HG03103 (cell line): ENCODE data around the gene SLC30A2.

Experiments used
- ATAC-seq: cut with Tn5 transposase; IDR thresholded peaks from one replicate; pipeline ENCODE4 v1.9.1; 2021; ENCODE audit warnings: low read depth; ENCODE audit not compliant: unreplicated experiment

Gene SLC30A2

DNA sequence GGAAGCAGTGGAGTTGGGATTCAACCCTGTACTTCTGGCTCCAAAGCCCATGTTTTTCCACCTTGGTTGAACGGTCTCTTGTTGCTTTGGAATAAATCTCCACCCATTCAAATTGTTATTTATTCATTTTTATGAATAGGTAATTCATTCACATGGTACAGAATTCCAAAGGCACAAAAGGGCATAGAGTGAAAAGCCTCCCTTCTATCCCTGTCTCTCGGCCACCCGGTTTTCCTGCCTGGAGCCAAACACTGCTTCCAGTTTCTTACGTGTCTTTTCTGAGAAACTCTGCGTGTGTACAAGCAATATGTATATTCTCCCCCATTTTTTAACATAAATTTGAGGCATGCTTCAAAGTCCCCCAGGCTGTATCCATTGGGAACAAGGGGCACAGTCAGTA lies 20.4 kb downstream of the SLC30A2 start:
- ATAC-seq: no peak

DNA sequence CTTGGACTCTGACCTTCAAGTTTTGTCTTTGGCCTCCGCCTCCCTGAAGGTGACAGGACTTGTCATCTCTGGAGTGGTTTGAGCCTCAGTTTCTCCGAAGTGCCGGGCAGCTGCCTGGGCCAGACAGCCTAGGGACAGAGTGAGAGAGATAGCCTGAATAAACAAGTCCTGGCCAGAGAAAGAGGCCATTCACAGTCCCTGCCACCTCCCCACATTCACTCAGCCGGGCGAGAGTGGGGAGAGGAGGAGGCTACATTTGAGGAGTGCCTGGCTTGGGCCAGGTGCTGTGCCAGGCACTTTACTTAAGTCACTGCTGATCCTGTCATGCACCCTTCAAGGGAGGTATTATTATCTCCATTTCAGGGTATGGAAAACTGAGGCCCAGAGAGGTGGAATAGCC lies 20.9 kb downstream of the SLC30A2 start:
- no peak for ATAC-seq

DNA sequence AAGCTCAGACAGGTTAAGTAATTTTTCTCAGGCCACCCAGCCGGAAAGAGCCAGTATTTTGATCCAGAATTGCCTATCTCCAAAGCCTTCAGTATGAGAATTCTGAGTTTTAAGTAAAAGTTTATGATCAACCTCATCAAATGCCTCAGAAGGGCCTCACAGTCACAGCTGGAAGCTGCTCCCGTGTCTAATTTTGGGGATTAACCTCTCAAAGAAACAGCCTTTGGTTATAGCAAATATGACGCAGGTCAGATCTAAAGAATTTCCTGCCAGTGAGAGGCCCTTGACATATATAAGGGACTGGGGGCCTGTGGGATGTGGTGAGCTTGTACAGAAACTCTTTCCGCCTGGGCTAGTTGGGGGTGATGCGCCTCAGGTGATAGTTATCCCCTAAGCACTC lies 22.1 kb downstream of the SLC30A2 start:
- ATAC-seq: no peak

DNA sequence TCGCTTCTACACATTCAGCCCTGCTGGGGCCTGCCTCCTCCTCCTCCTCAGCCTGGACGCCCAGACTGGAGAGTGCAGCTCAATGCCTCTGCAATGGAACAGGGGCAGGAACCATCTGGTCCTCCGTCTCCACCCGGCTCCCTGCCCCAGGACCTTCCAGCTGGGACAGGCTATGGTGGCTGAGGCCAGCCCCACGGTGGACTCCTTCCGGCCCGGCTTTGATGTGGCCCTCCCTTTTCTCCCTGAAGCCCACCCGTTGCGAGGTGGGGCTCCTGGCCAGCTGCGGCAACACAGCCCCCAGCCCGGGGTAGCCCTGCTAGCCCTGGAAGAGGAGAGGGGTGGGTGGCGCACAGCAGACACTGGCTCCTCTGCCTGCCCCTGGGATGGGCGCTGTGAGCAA lies 22.9 kb downstream of the SLC30A2 start:
- no peak for ATAC-seq

DNA sequence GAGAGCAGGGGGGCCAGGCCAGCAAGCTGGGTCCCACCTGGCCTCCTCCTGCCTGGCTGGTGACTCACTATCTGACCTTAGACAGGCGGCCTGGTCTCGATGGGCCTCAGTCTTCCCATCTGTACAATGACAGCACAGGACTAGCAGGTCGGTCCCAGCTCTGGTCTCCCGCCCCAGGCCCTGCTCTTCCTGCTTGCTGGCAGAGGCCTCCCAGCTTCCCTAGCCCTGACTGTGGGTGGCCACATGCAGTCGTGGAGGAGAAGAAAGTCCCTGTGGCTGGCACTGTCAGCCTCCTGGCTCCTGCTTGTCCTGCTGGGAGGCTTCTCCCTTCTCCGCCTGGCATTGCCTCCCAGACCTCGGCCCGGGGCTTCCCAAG lies 23.5 kb downstream of the SLC30A2 start:
- no peak for ATAC-seq

DNA sequence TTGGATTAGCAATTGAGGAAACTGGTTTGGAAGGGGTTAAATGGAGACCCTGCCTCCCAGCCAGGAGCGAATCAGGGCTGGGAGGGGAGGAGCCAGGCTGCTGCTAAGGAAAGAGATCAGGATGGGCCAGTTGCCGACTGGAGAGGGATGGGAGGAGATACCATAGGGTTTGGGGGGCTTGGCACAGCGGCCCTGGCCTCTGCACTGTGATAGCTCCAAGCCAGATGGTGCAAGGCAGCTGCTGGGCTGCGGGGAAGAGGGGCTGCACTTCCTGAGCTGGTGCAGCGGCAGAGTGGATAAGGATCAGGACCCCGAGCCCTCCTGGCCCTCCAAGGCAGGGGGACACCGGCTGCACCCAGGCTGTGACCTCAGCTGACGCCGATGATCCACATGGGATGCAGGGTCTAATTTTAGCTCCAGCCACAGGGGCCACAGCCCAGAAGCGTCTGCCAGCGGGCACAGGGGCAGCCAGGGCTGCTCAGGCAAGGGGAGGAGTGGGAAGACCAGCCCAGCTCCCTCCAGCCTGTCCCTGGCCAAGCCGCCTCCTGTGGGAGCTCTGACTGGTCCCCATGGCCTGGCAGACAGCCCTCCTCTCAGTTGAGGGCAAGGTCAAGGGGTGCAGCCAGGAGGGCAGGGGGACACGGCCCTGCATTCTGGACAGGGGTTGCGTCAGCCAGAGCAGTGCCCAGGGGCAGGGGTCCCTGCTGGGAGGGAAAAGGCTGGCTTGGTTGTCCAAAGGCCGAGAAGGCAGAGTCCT lies 24.1 kb downstream of the SLC30A2 start, which contains the start of gene EXTL1:
EXTL1 (plus strand) TSS at position 129 of the 757 bp plus-strand sequence. CDS start 872 bp downstream, outside the sequence.
- ATAC-seq: no peak

DNA sequence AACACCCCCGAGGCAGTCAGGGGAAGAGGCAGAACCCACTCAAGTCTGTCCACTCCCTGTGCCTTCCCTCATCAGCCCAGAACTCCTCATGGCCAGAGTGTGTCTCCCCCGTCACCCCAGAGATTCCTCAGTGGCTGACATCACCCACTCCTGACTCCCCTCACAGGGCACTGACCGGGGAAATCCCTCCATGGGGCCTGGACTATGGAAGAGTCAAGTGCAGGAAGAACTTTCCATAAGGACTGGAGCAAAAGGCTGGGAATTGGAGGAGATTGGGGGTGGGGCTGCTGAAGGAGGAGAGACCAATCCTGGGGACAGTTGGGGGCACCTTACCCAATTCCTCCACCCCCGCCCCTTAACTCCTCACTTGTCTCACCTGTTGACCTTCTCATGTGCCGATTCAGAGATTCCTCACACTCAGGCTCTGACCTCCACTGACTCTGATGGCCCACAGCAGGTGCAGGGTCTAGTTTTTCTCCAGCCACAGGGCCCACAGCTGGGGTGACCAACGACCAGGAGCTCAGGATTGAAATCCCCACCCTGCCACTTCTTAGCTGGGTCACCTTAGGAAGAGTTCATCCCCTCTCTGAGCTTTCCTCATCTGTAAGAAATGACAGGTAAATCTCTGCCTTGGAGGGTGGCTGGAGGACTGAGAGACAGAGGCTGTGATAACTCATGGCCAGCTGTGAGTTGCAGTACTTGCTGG lies 24.8 kb downstream of the SLC30A2 start:
- ATAC-seq: no peak

DNA sequence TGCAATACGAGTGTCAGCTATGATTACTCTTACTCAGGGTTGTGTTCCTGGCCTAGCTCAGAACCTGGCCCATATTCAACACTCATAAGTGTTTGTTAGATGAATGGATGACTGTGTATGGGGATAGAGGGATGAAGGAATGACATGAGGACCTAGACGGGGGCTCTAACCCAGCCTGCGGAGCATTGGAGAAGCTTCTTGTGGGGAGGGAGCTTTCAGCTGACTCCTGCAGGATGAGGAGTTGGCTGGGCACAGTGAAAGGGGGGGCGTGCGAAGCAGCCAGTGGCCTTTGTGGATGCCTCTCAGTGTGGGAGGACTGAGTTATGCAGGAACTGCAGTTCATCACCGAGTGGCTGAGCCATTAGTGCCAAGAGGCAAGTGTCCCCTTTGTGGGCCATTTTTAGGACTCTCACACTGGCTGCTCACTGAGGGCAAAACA lies 25.6 kb downstream of the SLC30A2 start:
- ATAC-seq: no peak

DNA sequence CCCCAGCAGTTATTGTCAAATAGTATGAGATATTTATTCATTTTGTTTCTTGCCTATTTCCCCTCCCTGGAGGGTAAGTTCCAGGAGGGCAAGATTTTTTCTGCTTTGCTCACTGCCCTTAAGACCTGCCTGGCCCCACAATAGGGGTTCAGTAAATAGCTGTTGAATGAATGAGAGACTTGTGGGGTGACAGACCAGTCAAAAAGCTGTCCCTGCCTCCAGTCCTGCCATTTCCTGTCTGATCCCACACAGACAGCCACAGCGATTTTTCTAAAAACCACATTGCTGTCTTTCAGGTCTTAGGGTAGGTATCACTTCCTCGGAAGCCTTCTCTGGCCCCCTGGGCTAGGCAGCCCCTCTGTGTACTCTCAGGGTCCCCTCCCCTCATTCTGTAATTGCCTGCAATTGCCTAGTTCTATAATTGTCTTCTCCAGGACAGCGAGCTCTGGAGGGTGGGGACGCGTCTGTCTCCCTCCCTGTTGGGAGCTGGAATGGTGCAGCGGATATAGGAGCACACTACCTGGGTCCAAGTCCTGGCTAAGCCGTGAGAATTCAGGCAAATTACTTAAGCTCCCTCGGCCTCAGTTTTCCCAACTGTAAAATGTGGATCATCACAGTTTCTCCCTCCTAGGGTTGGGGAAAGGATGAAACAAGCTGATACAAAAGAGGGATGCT lies 26.1 kb downstream of the SLC30A2 start:
- ATAC-seq: no peak

DNA sequence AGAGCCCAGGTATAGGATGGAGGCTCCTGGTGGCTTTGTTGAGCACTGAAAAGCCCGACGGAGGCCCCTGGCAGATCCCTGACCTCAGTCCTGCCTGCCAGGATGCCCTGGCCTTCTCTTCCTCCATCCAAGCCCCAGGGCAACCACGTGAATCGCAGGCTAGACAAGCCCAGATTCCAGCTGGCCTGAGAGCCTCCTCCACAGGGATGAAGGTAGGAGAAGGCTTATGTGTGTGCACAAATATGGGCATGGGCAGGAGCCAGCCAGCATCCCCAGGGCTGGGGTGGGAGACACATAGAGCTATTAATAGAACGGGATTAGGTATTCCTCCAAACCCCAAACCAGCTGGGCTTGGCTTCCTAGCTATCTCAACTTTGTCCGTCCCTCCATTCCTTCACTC lies 28.3 kb downstream of the SLC30A2 start:
- ATAC-seq: no peak

DNA sequence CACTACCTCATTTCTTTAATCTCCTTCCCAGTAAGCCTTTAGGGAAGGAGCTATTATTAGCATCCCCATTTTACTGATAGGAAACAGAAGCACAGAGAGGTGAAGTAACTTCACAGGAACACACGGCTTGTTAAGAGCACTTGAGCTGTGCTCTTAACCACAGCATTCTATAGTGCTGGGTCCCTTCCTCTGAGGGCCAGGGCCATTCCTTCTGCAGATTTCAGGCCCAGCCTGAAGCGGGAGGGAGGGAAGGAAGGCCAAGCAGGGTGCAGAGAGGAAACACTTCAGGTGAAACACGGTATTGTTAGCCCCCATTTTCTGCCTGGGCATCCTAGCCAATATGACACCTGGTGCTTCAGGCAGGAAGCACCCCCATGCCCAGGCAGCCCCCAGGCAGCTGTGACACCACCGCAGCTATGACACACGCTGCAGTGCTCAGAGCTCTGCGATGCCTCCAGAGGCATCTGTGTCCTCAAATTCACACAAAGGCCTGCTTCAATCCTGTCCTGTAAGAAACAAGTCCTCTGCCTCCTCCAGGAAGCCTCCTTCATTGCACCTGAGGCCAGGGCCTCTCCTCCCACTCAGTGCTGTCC lies 28.9 kb downstream of the SLC30A2 start:
- no peak for ATAC-seq

DNA sequence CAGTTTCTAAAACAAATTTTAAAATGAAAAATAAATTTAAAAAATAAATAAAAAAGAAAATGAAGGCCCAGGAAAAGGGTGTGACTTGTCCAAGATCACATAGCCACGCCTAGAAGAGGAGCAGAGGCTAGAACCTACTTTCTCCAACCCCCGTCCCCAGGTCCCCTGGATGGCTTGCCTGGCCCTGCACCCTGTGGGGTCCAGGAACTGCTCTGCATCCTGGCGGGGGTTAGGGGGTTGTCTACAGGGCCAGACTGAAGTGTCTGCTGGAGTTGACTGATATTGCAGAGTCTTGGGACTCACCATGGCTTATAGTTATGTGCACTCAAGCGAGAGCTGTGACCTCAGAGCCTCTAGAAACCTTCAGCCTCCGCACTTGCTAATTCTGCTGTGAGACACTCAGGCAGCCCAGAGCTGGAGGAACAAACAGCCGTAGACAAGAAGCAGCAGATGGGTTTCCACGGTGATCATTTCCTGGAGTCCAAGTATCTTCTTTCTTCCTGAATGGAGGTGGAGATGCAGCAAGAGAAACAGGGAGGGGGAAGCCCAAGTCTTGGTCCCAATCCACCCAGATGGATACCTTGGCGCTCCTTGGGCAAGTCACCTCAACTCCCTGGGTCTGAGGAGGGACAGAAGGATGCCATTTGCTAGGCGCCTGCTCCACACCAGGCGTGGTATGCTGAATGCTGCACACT lies 29.5 kb downstream of the SLC30A2 start:
- no peak for ATAC-seq

DNA sequence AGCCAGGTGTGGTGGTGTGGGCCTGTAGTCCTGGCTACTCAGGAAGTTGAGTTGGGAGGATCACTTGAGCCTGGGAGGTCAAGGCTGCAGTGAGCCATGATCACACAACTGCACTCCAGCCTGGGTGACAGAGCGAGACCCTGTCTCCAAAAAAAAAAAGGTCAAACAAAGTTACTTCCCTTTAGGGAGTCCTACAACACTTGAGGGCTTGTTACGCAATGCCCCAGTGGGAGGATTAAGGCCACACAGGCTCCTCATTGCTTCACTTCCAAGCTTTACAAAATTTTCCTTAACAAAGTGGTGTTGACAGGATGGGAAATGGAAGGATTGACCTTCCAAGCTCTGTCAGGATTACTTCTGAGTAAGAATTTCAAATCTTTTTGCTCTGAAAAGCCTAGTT lies 30.6 kb downstream of the SLC30A2 start:
- ATAC-seq: no peak

DNA sequence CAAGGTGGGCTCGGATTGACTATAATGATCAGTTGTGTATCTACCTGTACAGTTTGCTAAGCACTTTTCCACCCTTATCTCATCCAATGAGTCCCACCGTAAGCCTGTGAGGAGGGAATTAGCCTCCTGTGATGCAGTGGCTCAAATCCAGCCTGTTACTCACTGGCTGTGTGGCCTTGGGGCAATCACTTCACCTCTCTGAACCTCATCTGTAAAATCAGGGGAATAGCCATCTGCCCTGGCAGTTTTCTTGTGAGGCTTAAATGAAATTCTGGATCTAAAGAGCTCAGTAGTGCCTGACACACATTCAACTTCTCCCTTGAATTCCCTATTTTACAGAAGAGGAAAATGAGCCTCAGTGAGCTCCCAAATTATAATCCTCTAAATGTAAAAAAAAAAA lies 31.7 kb downstream of the SLC30A2 start:
- no peak for ATAC-seq

DNA sequence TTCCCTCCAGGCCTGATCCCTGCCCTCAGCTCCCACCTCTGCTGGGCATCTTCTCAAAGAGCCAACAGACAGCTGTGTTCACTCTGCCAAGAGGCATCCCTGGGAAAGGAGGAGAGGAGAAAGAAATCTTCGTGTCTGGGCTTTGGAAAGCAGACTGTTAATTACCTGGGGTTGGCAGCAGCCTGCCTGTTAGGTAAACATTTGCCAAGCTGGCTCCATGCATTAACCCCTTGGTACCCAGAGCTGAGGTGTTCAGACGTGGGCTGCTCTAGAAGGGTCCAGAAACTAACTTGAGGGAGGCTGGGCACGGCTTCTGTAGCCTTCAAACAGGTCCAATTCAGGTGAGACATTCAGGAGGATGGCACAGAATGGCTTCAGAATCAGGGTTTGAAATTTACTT lies 33.1 kb downstream of the SLC30A2 start:
- no peak for ATAC-seq

DNA sequence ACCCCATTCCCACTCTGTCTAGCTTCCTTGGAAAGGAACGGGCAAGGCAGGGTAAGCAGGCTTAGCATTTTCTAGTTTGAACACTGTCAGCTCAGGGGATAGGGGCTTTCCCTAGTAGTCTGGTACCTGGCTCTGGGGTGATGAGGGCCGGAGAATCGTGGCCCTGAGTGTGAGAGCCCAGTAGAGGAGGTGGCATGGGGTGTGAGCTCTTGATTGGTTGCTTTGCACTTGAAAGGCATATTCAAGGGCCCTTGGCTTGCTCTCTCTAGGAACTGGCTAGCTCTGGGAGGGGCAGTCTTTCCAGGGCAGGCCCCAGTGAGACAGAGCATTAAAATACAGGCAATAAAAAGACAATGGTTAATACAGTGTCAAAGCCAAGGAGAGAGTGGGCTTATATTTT lies 35.1 kb downstream of the SLC30A2 start:
- ATAC-seq: no peak

DNA sequence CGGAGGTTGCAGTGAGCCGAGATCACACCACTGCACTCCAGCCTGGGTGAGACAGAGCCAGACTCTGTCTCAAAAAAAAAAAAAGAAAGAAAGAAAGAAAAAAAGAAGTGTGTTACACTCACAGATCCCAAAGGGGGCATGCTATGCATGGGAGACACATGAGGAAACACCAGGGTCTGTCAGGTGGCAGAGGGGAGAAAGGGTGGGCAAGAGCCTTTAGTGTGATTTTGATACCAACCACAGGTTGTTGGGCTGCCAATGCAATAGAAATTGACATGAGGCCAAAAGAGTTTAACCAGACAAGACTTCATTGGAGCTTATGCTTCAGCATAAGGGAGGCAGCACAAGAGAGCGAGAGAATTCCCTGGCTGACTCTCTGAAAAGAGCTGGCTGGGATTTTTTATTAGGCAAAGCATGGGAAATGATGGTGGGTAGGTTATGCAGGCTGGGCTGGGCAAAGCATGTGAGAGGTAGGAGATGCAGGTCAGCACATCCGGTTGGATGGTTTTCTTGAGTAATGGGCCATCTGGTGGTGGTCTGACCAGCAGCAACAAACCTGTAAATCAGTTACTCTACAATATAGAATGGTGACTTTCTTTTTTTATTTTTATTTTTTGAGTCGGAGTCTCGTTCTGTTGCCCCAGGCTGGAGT lies 36.0 kb downstream of the SLC30A2 start:
- ATAC-seq: no peak

DNA sequence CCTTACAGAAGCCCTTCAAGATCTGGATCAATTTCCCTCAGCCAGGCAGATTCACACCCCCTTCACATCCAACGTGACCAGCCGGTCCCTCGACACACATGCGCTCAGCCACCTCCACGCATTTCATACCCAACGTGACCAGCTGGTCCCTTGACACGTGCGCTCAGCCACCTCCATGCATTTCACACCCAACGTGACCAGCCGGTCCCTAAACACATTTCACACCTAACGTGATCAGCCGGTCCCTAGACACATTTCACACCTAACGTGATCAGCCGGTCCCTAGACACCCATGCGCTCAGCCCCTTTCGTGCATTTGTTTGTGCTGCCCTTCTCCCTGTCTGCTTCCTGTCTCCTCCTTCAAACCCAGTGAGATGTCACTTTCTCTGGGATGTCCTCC lies 39.2 kb downstream of the SLC30A2 start:
- no peak for ATAC-seq

DNA sequence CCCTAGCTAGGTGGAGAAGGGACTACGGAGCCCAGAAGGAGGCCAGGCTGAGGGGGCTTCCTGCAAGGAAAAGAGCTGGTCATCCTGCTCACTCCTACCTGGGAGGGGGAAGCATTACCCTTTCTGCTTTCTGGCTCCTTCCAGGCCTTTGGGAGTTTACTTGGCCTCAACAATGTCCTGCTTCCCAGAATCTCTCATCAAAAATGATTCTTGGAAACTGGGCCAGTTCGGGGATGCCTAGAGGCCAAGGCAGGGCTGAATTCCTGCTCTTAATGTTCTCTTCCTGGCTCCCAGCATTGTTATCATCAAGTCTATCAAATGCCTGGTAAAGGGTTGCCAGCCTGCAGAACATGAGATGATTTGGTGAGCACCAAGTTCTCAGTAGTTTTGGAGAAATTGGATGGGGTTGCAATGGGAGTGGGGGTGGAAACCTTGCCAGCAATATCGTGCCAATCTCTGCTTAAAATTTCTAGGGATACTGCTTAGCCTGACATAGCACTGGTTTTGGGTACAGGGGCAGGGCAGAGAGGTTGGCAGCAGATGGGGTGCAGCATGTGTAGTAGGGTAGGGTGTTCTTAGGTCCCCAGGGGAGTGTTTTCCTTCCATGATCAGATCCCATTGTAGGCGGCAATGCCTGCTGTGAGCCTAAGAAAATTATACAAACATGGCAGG lies 40.3 kb downstream of the SLC30A2 start:
- no peak for ATAC-seq

DNA sequence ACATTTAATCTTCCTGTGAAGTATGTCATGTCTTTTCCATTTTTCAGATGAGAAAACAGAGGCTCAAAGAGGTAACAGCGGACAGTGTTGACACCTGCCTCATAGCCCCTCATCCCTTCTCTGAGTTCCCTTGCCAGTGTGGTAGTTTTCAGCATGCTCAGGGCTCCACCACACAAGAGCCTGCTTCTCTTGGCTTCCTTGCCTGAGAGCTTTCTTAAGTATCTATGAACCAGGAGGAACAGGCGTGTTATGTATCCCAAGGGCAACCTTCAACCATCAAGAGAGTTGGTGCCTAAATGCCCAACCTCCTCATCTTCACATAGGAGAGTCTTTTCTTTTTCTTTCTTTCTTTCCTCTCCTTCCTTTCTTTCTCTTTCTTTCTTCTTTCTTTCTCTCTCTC lies 42.2 kb downstream of the SLC30A2 start:
- no peak for ATAC-seq
